ENCODE data around the gene SYNE1.

DNA sequence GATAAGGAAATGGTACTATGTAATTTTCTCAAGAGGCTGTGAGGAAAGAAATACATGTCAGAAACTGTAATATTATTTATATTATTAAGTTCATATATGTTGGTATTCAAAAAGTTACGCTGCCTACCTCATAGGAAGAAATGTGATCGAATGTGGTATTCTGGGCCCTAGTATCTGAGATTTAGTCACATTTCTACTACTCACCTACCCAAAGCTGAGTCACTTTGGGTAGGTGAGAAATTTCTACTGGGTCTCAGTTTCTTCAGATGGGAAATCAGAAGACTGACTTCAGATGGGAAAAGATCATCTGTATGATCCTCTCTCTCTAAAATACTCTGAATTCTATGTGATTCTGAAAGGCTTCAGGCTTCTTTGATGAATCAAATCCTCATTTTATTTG is 411.0 kb downstream of the SYNE1 start:
- no peak for TF ChIP-seq POLR2A (IDR thresholded peaks at IDR 0.05)
- TF ChIP-seq, protein P1, sequence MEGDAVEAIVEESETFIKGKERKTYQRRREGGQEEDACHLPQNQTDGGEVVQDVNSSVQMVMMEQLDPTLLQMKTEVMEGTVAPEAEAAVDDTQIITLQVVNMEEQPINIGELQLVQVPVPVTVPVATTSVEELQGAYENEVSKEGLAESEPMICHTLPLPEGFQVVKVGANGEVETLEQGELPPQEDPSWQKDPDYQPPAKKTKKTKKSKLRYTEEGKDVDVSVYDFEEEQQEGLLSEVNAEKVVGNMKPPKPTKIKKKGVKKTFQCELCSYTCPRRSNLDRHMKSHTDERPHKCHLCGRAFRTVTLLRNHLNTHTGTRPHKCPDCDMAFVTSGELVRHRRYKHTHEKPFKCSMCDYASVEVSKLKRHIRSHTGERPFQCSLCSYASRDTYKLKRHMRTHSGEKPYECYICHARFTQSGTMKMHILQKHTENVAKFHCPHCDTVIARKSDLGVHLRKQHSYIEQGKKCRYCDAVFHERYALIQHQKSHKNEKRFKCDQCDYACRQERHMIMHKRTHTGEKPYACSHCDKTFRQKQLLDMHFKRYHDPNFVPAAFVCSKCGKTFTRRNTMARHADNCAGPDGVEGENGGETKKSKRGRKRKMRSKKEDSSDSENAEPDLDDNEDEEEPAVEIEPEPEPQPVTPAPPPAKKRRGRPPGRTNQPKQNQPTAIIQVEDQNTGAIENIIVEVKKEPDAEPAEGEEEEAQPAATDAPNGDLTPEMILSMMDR (IDR thresholded peaks at IDR 0.05), result no peak
- TF ChIP-seq EP300 (IDR thresholded peaks at IDR 0.05), result no peak
